GM12872 (cell line): ENCODE data around the gene MYO15A.

Experiments used
- TF ChIP-seq, protein P1 (sequence below): IDR thresholded peaks from 3 replicates; pipeline ENCODE4 v1.5.1; 2011; ENCODE audit warnings: low read depth, mild to moderate bottlenecking, low read length, moderate library complexity; ENCODE audit not compliant: insufficient read depth

Gene MYO15A

GRCh38 chr17:18089613-18090012, 18.9 kb upstream of the MYO15A start:
- TF ChIP-seq, protein P1, sequence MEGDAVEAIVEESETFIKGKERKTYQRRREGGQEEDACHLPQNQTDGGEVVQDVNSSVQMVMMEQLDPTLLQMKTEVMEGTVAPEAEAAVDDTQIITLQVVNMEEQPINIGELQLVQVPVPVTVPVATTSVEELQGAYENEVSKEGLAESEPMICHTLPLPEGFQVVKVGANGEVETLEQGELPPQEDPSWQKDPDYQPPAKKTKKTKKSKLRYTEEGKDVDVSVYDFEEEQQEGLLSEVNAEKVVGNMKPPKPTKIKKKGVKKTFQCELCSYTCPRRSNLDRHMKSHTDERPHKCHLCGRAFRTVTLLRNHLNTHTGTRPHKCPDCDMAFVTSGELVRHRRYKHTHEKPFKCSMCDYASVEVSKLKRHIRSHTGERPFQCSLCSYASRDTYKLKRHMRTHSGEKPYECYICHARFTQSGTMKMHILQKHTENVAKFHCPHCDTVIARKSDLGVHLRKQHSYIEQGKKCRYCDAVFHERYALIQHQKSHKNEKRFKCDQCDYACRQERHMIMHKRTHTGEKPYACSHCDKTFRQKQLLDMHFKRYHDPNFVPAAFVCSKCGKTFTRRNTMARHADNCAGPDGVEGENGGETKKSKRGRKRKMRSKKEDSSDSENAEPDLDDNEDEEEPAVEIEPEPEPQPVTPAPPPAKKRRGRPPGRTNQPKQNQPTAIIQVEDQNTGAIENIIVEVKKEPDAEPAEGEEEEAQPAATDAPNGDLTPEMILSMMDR, result no peak

DNA sequence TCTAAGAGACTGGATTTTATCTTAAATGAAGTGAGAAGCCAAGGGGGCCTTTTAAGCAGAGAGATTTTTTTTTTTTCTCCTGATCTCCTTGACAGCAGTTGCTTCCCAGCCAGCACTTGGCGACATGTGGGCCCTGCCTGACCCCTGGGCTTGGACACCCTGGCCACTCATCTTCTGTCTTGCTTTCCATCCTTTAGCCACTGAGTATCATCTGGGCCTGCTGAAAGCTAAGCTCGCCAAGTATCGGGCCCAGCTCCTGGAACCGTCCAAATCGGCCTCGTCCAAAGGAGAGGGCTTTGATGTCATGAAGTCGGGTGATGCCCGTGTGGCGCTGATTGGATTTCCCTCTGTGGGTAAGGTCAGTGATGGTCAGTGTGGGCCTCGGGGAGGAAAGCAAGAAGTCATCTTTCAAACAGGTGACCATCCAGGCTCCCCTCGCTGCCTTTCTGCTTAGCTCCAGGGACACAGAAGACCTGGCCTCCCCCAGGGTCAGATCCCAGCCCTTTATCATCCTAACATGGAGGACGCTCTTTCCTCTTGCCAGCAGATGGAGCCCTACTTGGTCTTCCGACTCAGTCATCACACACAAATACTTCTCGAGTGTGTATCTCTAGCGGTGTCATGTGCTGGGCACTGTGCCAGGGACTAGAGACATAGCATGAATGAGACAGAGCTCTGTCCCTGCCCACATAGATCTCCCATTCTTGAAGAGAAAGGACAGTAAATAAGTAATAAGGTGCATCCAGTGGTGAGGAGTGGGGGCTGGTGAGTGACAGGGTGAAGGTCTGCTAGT, 14.7 kb upstream of the MYO15A start:
- TF ChIP-seq, protein P1, result peak; percentile 55

- TF ChIP-seq, protein P1, result no peak
Measured at GRCh38 chr17:18094409-18094807, 14.1 kb upstream of the MYO15A start.

DNA sequence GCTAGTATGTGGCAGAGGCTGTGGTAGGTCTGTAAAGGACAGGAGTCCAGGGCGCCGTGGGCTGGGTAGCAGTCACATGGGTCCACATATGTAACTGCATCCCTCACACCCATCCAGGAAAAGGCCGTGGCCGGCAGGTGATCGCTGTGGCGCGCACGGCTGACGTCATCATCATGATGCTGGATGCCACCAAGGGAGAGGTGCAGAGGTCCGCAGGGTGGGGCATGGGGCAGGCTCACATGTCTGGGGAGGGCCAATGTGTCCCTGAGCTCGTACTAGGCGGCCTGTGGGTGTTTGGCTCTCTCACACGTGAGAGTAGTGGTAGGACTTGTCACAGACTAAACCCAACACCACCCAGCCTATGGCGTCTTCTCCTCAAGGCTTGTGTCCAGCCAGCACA, 9.0 kb upstream of the MYO15A start:
- TF ChIP-seq, protein P1, result no peak

DNA sequence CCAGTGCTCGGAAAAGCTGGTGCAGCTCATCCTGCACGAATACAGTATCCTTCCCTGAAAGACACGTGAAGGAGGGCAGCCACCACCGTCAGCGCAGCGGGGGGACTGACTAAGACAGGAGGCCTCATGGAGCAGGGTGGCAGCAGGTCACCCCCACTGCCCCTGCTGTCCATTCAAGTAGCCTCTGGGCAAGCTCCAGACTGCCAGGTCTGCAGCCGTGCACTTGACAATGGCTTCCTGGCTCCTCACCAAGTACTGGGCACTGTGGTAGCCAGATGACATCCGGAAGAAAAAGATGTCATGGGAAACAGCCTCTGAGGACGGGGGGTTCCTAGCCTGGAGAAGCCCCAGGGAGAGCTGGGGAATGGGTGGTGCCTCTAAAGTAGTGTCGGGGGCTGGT, 7.9 kb upstream of the MYO15A start:
- TF ChIP-seq, protein P1, result no peak

GRCh38 chr17:18101828-18102227, 6.7 kb upstream of the MYO15A start:
- TF ChIP-seq, protein P1, result no peak

DNA sequence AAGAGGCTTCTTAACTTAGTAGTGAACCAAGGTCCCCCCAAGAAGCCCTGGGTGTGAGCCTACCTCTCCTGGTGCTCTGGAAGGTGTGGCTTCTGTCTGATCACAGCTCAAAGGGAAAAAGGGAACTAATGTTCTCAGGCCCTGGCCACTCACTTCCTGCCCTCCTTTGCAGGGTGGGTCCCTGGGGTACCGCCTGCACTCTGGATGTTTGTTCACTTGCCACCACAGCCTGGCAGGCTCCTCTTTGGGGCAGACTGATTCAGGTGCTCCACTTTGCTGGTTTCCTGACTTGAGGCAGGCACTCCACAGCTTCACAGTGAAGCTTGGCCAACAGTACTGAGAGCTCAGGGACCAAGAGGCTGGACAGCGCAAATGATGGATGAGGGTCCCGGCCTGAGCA, 5.9 kb upstream of the MYO15A start:
- TF ChIP-seq, protein P1, result no peak
